Effector memory CD8-positive, alpha-beta T cell (primary cell): ENCODE results near the gene CACNA2D3.

ENCODE experiments used
- ATAC-seq: fragments of 150-1000 bp; cut with Tn5 transposase; replicated peaks from 2 replicates; pipeline ENCODE4 v1.10.0; 2021; ENCODE audit warnings: mild to moderate bottlenecking, moderate library complexity
- DNase-seq, 3 experiments: peaks; one replicate each; pipeline ENCODE4 v3.0.0; 2021
- H3K27ac Mint-ChIP-seq, 2 donors: one replicate each; pipeline ENCODE4 v1.8.0; 2022; ENCODE audit warnings: mild to moderate bottlenecking in 2 of 2, mixed read lengths in 2 of 2, moderate library complexity in 2 of 2
- H3K27me3 Mint-ChIP-seq, 2 donors: one replicate each; pipeline ENCODE4 v1.8.0; 2022; ENCODE audit warnings: mixed read lengths in 2 of 2
- H3K36me3 Mint-ChIP-seq: one replicate; pipeline ENCODE4 v1.8.0; 2022; ENCODE audit warnings: mild to moderate bottlenecking, moderate library complexity, mixed read lengths; ENCODE audit not compliant: insufficient read depth
- H3K4me1 Mint-ChIP-seq, 2 donors: one replicate each; pipeline ENCODE4 v1.8.0; 2022; ENCODE audit warnings: low read depth in 2 of 2, mixed read lengths in 2 of 2
- H3K4me3 Mint-ChIP-seq, 2 donors: one replicate each; pipeline ENCODE4 v1.8.0; 2022; ENCODE audit warnings: mild to moderate bottlenecking in 2 of 2, mixed read lengths in 2 of 2, moderate library complexity in 2 of 2
- H3K9me3 Mint-ChIP-seq, 2 donors: one replicate each; pipeline ENCODE4 v1.8.0; 2022; ENCODE audit warnings: mixed read lengths in 2 of 2

Gene CACNA2D3

DNA sequence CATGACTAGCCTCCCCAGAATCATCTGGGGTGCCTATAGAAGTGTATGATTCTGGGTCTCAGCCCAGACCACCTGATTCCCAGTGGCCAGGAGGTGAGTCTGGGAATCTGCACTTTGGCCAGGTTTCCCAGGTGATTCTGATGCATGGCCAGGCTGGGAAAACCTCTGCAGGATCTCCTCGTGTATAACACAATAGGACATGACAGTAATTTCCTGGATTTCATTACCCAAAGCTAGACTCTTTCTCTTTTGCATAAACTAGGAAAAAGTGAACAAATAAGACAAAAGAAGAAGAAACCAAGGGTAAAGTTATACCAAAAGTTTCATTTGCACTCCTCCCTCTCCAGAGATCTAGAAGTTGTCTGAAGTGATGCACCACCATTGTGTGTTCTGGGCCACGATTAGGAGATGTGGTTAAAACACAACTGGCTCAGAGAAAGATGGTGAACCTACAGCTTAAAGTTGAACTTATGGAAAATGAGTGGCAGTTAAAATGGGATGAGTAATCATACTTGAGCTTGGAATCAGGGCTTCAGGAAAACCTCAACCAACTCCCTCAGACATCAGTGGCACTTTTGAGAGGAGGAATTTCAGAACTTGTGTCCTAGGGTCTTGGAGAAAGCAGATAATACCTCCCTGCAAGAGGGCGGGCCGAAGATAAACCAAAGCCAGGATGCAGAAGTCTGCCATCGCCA, 914.7 kb downstream of the CACNA2D3 start:
- no peak for ATAC-seq
- DNase-seq: no peak
- H3K4me1 Mint-ChIP-seq: no peaks in the 10 kb centered on the region
- peaks cover 2 to 8% of the 10 kb centered on the region in 2 donors for H3K9me3 Mint-ChIP-seq
- H3K27me3 Mint-ChIP-seq: no peaks in the 10 kb centered on the region
- no peak overlapping the region for H3K27ac Mint-ChIP-seq
- H3K4me3 Mint-ChIP-seq: no peak overlapping the region
- H3K36me3 Mint-ChIP-seq: no peaks in the 10 kb centered on the region

DNA sequence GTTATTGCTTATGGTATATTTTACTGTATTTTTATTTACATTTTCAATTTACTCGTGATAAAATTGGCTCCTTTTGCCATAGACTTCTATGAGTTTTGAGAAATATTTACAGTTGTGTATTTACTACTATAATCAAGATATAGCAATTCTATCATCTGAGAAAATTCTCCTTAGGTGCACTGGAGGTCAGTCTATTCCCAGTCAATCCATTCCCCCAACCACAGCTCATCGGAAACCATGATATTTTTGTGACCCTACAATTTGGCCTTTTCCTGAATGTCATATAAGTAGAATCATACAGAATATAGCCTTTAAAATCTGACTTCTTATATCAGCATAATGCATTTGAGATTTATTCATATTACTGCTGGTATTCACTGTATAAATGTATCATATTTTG, 920.2 kb downstream of the CACNA2D3 start:
- Mint-ChIP-seq H3K27ac (no peak overlapping the region), H3K4me3 (no peak overlapping the region), H3K36me3 (no peaks in the 10 kb centered on the region), H3K27me3 (no peaks in the 10 kb centered on the region), H3K9me3 (peaks cover 3 to 7% of the 10 kb centered on the region in 2 donors), H3K4me1 (no peaks in the 10 kb centered on the region)
- DNase-seq (no peak), ATAC-seq (no peak)

DNA sequence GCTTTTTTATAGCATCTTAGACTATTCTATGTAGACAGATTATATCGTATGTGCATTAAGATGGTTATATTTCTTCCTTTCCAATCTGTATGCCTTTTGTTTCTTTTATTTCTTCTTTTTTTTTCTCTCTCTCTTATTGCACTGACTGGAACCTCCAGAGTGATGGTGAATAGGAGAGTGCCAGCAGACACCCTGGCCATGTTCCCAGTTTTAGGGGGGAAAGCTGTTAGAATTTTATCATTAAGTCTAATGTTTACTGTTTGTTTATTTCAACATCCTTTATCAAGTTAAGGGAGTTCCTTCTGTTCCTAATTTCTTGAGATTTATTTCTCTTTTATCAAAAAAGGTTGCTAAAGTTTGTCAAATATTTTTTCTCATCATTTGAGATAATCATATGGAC, 922.1 kb downstream of the CACNA2D3 start:
- no peak overlapping the region for H3K27ac Mint-ChIP-seq
- no peak overlapping the region for H3K4me3 Mint-ChIP-seq
- H3K36me3 Mint-ChIP-seq: no peaks in the 10 kb centered on the region
- ATAC-seq: no peak
- H3K9me3 Mint-ChIP-seq: peaks cover 5 to 7% of the 10 kb centered on the region in 2 donors
- no peaks in the 10 kb centered on the region for H3K27me3 Mint-ChIP-seq
- H3K4me1 Mint-ChIP-seq: no peaks in the 10 kb centered on the region
- no peak for DNase-seq

DNA sequence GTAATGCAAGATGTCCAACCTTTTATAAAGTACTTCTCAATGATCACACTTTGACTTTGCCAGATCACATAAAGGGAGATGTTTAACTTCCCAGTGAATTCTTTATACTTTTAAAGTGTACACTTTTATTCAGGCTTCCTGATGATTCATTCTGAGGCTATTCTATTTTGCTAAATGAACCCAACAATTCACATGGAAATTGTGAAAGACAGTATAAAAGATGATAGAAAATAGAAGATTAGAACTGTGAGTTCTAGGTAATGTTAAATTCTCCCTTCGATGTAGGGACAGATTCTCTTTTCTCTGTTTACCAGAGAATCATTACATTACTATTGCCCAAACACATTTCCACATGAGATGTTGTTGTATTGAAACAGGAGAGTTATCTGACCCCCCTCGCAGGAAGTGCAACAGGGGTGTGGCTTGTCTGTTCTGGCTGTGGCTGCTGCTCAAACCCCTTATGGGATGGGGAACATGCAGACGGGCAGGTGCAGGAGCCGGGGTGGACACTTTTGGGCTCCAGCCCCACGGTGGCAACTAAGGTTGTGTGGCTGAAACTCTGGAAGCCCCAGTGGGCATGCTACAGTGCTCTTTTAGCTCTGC, 936.8 kb downstream of the CACNA2D3 start:
- no peak overlapping the region for H3K4me3 Mint-ChIP-seq
- DNase-seq: no peak
- no peak overlapping the region for H3K27ac Mint-ChIP-seq
- H3K9me3 Mint-ChIP-seq: peaks cover 3 to 28% of the 10 kb centered on the region in 2 donors
- H3K36me3 Mint-ChIP-seq: no peaks in the 10 kb centered on the region
- H3K4me1 Mint-ChIP-seq: no peaks in the 10 kb centered on the region
- H3K27me3 Mint-ChIP-seq: no peaks in the 10 kb centered on the region
- no peak for ATAC-seq

DNA sequence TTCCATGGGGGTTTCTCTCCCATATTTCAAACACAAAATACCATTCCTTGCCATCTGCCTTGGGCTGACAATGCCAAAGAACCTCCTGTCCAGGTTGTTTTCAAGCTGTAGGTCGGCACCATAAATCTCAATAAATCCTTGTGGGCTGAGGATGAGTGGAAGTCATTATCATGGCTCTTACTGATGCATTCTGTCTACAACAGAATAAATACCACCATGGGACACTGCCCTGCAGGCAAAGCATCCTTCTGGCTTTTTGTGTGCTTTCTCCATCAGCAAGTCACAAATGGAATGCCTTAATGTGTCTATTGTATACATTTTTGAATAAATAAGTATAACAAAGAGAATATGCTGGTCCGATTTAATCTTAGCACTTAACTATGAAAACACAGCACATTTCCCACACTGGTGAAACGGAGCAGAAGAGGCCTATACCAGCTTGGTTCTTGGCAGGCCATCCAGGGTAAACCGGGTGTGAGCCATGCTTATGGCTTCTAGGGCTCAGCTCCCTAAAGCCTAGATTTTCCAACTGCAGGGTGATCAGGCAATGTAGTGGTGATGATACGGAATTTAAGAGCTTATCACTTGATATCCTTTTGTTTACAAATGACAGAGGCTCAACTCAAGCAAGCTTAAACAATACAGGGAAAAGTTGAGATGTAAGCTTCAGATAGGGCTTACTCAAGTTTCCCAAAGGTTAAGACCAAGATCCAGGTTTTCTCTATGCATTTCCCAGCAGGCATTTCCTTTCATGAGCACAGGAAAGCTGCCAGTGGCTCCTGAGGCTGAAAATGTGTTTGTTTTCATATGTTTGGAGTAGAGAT, 938.8 kb downstream of the CACNA2D3 start:
- H3K36me3 Mint-ChIP-seq: no peaks in the 10 kb centered on the region
- no peaks in the 10 kb centered on the region for H3K27me3 Mint-ChIP-seq
- no peak overlapping the region for H3K4me3 Mint-ChIP-seq
- H3K4me1 Mint-ChIP-seq: no peaks in the 10 kb centered on the region
- no peak for DNase-seq
- H3K27ac Mint-ChIP-seq: no peak overlapping the region
- H3K9me3 Mint-ChIP-seq: peaks cover 3 to 15% of the 10 kb centered on the region in 2 donors
- no peak for ATAC-seq

DNA sequence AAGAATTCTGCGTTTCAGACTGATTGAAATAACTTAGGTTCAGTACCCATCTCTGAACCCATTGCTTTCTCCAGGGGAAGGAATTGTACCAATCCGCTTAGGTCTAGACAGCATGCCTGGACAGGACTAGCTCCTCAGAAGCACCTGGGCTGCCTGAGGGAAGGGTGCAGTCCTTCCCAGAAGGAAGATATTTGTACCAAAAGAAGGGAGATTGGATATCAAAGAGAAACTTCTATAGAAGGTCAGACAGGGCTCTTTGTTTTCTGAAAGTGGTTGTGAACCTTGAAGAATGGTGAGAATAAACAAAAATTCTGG, 939.3 kb downstream of the CACNA2D3 start:
- no peak overlapping the region for H3K4me3 Mint-ChIP-seq
- H3K27ac Mint-ChIP-seq: no peak overlapping the region
- no peaks in the 10 kb centered on the region for H3K27me3 Mint-ChIP-seq
- H3K36me3 Mint-ChIP-seq: no peaks in the 10 kb centered on the region
- peaks cover 5 to 15% of the 10 kb centered on the region in 2 donors for H3K9me3 Mint-ChIP-seq
- DNase-seq (no peak), ATAC-seq (no peak)
- H3K4me1 Mint-ChIP-seq: no peaks in the 10 kb centered on the region

DNA sequence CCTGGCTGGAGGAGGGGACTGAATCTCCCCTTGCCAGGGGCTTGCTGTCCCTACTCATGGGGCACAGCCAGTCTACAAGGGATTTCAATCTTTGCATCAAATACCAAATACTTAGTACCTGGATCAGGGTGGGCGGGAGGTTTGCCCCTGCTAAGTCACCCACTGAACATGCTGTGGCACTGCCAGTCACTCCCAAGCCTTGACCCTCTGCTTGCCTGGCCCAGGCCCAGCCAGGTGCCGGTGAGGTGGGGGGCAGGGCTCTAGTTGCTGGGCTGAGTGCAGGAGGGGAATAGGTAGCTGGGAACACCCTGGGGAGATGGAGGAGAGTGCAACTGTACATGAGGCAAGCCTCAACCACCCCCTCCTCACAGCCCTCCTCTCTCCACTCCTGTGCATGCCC, 941.8 kb downstream of the CACNA2D3 start:
- Mint-ChIP-seq H3K27me3 (no peaks in the 10 kb centered on the region), H3K9me3 (peaks cover 7 to 15% of the 10 kb centered on the region in 2 donors), H3K4me3 (no peak overlapping the region), H3K4me1 (no peaks in the 10 kb centered on the region), H3K27ac (no peak overlapping the region), H3K36me3 (no peaks in the 10 kb centered on the region)
- DNase-seq (no peak), ATAC-seq (no peak)

DNA sequence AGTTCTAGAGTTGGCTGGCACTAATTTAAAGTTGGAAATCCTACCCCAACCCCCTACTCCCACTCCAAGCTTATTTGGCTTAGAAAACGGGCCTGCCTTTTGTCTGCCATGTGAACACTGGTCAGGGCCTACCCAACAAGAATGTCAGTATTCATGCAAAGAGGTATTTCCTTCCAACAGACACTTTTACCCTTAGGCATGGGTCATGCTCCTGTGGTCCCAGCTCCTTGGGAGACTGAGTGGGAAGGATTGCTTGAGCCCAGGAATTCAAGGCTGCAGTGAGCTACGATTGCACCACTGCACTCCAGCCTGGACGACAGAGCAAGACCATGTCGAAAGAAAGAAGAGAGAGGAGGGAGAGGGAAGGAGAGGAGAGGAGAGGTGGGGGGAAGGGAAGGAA, 943.0 kb downstream of the CACNA2D3 start:
- DNase-seq (no peak), ATAC-seq (no peak)
- Mint-ChIP-seq H3K4me1 (no peaks in the 10 kb centered on the region), H3K27ac (no peak overlapping the region), H3K9me3 (peaks cover 7 to 11% of the 10 kb centered on the region in 2 donors), H3K27me3 (no peaks in the 10 kb centered on the region), H3K4me3 (no peak overlapping the region), H3K36me3 (no peaks in the 10 kb centered on the region)

DNA sequence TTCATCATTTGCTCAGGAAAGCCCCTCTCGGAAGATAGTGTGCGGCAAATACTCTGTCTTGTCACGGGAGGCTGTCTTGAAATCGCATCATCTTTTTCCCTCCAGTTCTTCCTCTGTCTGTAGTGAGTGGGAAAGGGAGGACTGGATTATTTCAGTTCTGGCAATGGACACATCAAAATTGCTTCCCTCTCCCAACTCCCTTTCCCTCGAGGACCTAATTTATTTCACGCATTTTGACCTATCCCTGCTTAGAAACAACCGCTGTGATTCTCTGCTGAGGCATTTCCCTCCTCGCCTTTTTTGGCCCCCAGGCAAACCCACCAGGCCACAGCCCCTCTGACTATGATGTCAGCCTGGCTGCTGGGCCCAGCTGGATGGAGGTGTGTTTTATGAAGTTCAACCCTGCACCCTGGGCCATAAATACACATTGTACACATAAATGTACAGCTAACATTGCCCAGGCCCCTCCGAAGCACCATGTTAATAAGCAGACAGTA, 944.2 kb downstream of the CACNA2D3 start:
- H3K36me3 Mint-ChIP-seq: no peaks in the 10 kb centered on the region
- H3K4me1 Mint-ChIP-seq: no peaks in the 10 kb centered on the region
- H3K9me3 Mint-ChIP-seq: peaks cover 7 to 11% of the 10 kb centered on the region in 2 donors
- H3K27me3 Mint-ChIP-seq: no peaks in the 10 kb centered on the region
- H3K27ac Mint-ChIP-seq: no peak overlapping the region
- ATAC-seq (no peak), DNase-seq (no peak)
- no peak overlapping the region for H3K4me3 Mint-ChIP-seq

DNA sequence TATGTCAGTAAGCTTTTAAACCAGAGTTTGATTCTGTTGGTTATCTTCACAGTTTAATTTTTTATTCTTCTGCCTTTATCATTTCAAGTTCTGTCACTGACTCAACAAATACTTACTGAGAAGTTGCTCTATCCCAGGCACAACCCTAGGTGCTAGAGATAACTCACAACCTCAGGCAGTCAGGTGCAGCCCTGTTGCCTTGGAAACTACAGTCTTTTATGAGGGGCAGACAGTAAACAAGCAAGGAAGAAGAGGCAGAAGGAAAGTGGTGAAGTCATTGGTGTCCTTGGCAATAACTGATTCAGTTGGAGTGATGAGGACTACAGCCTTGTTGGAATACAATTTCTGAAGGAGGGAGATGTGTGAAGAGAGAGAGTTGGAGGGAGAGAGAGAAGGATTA, 947.6 kb downstream of the CACNA2D3 start:
- Mint-ChIP-seq H3K4me3 (no peak overlapping the region), H3K27me3 (no peaks in the 10 kb centered on the region), H3K4me1 (no peaks in the 10 kb centered on the region), H3K9me3 (peaks cover 0 to 15% of the 10 kb centered on the region in 2 donors), H3K27ac (no peak overlapping the region), H3K36me3 (no peaks in the 10 kb centered on the region)
- no peak for ATAC-seq
- DNase-seq: no peak

DNA sequence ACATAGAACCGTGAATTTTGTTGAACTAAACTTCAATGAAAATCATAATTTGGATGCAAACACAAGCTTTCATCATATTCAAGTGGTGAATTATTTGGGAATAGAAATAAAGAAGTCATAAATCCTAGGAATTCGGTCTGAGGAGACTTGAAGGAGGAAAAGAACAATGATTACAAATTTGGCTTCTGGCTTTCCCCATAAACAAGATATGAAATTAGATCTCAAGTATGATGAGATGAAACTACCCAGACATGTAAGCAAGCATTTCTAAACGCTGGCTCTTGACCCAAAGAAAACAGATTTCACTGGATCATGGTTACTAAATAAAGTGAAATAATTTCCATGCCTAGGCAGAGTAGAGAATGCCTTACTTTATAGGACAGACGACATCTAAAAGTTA, 952.4 kb downstream of the CACNA2D3 start:
- no peak for ATAC-seq
- H3K36me3 Mint-ChIP-seq: no peaks in the 10 kb centered on the region
- DNase-seq: no peak
- no peak overlapping the region for H3K4me3 Mint-ChIP-seq
- H3K27ac Mint-ChIP-seq: no peak overlapping the region
- H3K4me1 Mint-ChIP-seq: no peaks in the 10 kb centered on the region
- no peaks in the 10 kb centered on the region for H3K27me3 Mint-ChIP-seq
- peaks cover 7 to 19% of the 10 kb centered on the region in 2 donors for H3K9me3 Mint-ChIP-seq

DNA sequence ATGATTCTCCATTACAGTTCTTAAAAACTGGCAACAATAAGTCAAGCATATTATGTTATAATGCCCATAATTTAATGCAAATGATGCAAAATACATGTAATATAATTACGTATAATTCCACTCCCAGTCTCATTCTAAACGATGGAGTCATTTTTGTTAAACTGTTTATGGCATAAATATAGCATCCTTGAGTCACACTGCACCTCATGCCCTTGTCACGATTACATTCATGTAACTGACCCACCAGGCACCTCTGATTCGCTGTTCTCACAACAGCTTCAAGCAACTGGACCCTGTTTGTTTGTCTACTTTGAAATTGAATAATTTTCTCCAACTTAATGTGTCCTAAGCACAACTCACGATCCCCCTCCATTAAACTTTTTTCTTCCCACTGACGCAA, 953.5 kb downstream of the CACNA2D3 start:
- Mint-ChIP-seq H3K27me3 (no peaks in the 10 kb centered on the region), H3K4me1 (no peaks in the 10 kb centered on the region), H3K36me3 (no peaks in the 10 kb centered on the region), H3K4me3 (no peak overlapping the region), H3K9me3 (peaks cover 7 to 14% of the 10 kb centered on the region in 2 donors), H3K27ac (no peak overlapping the region)
- ATAC-seq (no peak), DNase-seq (no peak)

DNA sequence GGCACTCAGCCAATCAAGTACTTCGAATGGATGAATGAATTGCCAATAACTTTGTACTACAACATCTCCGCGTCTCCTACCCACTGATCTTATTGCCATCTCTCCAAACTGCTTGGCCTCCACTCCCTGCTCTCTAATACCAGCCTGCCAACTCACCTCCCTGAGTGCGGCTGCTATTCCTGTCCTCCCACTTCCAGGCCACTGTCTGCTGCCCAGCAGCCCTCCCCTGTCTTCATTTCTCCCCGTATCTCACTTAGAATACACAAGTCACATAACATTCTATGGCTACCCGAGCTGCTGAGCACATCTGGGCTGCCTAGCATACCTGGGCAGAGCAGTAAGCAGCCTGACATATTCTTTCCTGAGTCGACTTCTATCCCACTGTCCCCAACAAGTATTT, 955.4 kb downstream of the CACNA2D3 start:
- H3K27me3 Mint-ChIP-seq: no peaks in the 10 kb centered on the region
- H3K9me3 Mint-ChIP-seq: peaks cover 7 to 11% of the 10 kb centered on the region in 2 donors
- no peak overlapping the region for H3K27ac Mint-ChIP-seq
- H3K4me3 Mint-ChIP-seq: no peak overlapping the region
- DNase-seq (no peak), ATAC-seq (no peak)
- H3K36me3 Mint-ChIP-seq: no peaks in the 10 kb centered on the region
- H3K4me1 Mint-ChIP-seq: no peaks in the 10 kb centered on the region

DNA sequence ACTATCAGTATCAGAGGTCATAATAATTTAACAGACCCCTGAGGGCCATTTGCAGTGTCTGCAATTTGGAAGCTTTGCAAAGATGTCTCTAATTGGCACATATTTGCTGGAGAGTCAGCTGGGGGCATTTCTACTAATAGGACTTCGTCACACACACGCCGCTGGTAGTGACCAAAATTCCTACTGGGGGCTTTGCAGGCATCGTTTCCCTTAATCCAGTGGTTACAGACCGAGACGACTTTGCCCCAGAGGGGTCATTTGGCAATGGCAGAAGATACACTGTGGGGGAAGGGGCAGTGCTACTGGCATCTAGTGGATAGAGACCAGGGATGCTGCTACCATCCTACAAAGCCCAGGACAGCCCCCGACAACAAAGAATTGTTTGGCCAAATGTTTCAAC, 956.5 kb downstream of the CACNA2D3 start:
- DNase-seq: no peak
- no peaks in the 10 kb centered on the region for H3K27me3 Mint-ChIP-seq
- no peaks in the 10 kb centered on the region for H3K4me1 Mint-ChIP-seq
- H3K27ac Mint-ChIP-seq: no peak overlapping the region
- ATAC-seq: no peak
- H3K36me3 Mint-ChIP-seq: no peaks in the 10 kb centered on the region
- no peak overlapping the region for H3K4me3 Mint-ChIP-seq
- peaks cover 7 to 10% of the 10 kb centered on the region in 2 donors for H3K9me3 Mint-ChIP-seq
